SK-N-SH (cell line): ENCODE measurements around the gene ZBED5. TPM values are rescaled to one million over a fixed set of nuclear protein-coding genes. Genes with fewer than 3 reads are reported as not detected.

Experiments
- CTCF ChIA-PET: fragments of 300-600, 350-600 bp; formaldehyde crosslinking; extraction: SDS; loops from one replicate; lab custom pipeline; 2021; lab: Yijun Ruan, JAX
- POLR2A ChIA-PET: fragments of 350-600 bp; sonication (Branson Sonifier 250); formaldehyde crosslinking; extraction: SDS; loops from one replicate; lab custom pipeline; 2020; ENCODE audit warnings: antibody characterized with exemption, inconsistent platforms; lab: Yijun Ruan, JAX
- DNase-seq: peaks from one replicate; pipeline ENCODE4 v3.0.0; 2012
- H2AFZ ChIP-seq: fragments of 200-600 bp; sonication (generic); 2 replicates; pipeline ENCODE4 v1.8.1; 2016; ENCODE audit warnings: antibody characterized with exemption, mild to moderate bottlenecking, low read depth
- H3F3A ChIP-seq: fragments of 200-600 bp; sonication (generic); replicated peaks from 2 replicates; pipeline ENCODE3; 2016; ENCODE audit warnings: antibody characterized with exemption, mild to moderate bottlenecking; ENCODE audit not compliant: insufficient read depth
- H3K27ac ChIP-seq, 2 experiments: fragments of 200-500 bp in 1 of 2; fragments of 200-600 bp in 1 of 2; sonication (Bioruptor generic) in 1 of 2; sonication (generic), shearing (Covaris generic) in 1 of 2; 2 replicates each; pipeline versions ENCODE4 v1.5.1 to v1.6.1; 2014 to 2016; ENCODE audit warnings: low read depth in 2 of 2, inconsistent platforms in 1 of 2, low read length in 1 of 2, mild to moderate bottlenecking in 1 of 2, mixed read lengths in 1 of 2
- H3K27me3 ChIP-seq: fragments of 200-600 bp; sonication (generic), shearing (Covaris generic); 2 replicates; pipeline ENCODE4 v1.6.1; 2016; ENCODE audit warnings: mixed run types; ENCODE audit not compliant: insufficient read depth
- H3K36me3 ChIP-seq, 2 experiments: fragments of 200-500 bp in 1 of 2; fragments of 200-600 bp in 1 of 2; sonication (Bioruptor generic) in 1 of 2; sonication (generic) in 1 of 2; replicated peaks in 1 of 2; 2 replicates each; pipeline versions ENCODE3 to v1.5.1; 2014 to 2016; ENCODE audit warnings: low read length in 1 of 2, mild to moderate bottlenecking in 1 of 2; ENCODE audit not compliant: insufficient read depth in 2 of 2, control insufficient read depth in 1 of 2
- H3K4me1 ChIP-seq, 2 experiments: fragments of 200-500 bp in 1 of 2; fragments of 200-600 bp in 1 of 2; sonication (Bioruptor generic) in 1 of 2; sonication (generic), shearing (Covaris generic) in 1 of 2; 2 replicates each; pipeline versions ENCODE4 v1.5.1 to v1.6.1; 2014 to 2016; ENCODE audit warnings: low read depth in 1 of 2, low read length in 1 of 2, mixed run types in 1 of 2; ENCODE audit not compliant: insufficient read depth in 2 of 2, control insufficient read depth in 1 of 2
- H3K4me2 ChIP-seq: fragments of 200-600 bp; sonication (generic), shearing (Covaris generic); 2 replicates; pipeline ENCODE4 v1.6.1; 2017; ENCODE audit warnings: mixed run types
- H3K4me3 ChIP-seq, 2 experiments: fragments of 200-500 bp in 1 of 2; fragments of 200-600 bp in 1 of 2; sonication (Bioruptor generic) in 1 of 2; sonication (generic), shearing (Covaris generic) in 1 of 2; 2 replicates each; pipeline versions ENCODE4 v1.5.1 to v1.8.1; 2014 to 2016; ENCODE audit warnings: low read depth in 2 of 2, inconsistent platforms in 1 of 2, low read length in 1 of 2, mild to moderate bottlenecking in 1 of 2, mixed read lengths in 1 of 2, moderate library complexity in 1 of 2
- H3K79me2 ChIP-seq: fragments of 200-600 bp; sonication (generic); 2 replicates; pipeline ENCODE4 v1.8.1; 2017; ENCODE audit warnings: mild to moderate bottlenecking; ENCODE audit not compliant: insufficient read depth
- H3K9ac ChIP-seq: fragments of 200-600 bp; sonication (generic); 2 replicates; pipeline ENCODE4 v1.6.1; 2017; ENCODE audit warnings: mixed run types
- H3K9me2 ChIP-seq: fragments of 200-600 bp; sonication (generic); 2 replicates; pipeline ENCODE4 v1.6.1; 2017; ENCODE audit warnings: mixed run types
- H3K9me3 ChIP-seq: fragments of 200-600 bp; sonication (generic); 2 replicates; pipeline ENCODE4 v1.6.1; 2017; ENCODE audit warnings: mixed run types, mild to moderate bottlenecking, moderate library complexity
- H4K20me1 ChIP-seq: fragments of 200-600 bp; sonication (generic); 2 replicates; pipeline ENCODE4 v1.6.1; 2017; ENCODE audit warnings: mild to moderate bottlenecking, mixed run types; ENCODE audit not compliant: insufficient read depth
- CHD2 ChIP-seq: fragments of 150-350 bp; IDR thresholded peaks from 2 replicates; pipeline ENCODE4 v1.6.1; 2018; ENCODE audit warnings: low read length; ENCODE audit not compliant: partially characterized antibody
- CTCF ChIP-seq: fragments of 200-600 bp; sonication (generic); IDR thresholded peaks from 2 replicates; pipeline ENCODE4 v1.6.1; 2017; ENCODE audit warnings: antibody characterized with exemption, mild to moderate bottlenecking, moderate library complexity
- ELF1 ChIP-seq: IDR thresholded peaks from 2 replicates; pipeline ENCODE4 v1.4.0; 2012
- EZH2phosphoT487 ChIP-seq: fragments of 200-600 bp; sonication (generic); IDR thresholded peaks from 2 replicates; pipeline ENCODE4 v1.6.1; 2017; ENCODE audit warnings: low read depth, mixed run types, mild to moderate bottlenecking, antibody characterized with exemption, moderate library complexity, borderline replicate concordance
- FOXJ3 ChIP-seq: sonication (generic); formaldehyde crosslinking; IDR thresholded peaks from 2 replicates; pipeline ENCODE4 v1.5.1; 2020; ENCODE audit warnings: mild to moderate bottlenecking, missing genetic modification reagents
- IRF3 ChIP-seq: fragments of 150-350 bp; IDR thresholded peaks from 2 replicates; pipeline ENCODE4 v1.6.1; 2016; ENCODE audit warnings: mild to moderate bottlenecking, low read depth, low read length
- JUND ChIP-seq: IDR thresholded peaks from 2 replicates; pipeline ENCODE4 v1.4.0; 2012
- MAX ChIP-seq: IDR thresholded peaks from 2 replicates; pipeline ENCODE4 v1.4.0; 2012; ENCODE audit warnings: low read depth
- MEF2A ChIP-seq: IDR thresholded peaks from 2 replicates; pipeline ENCODE4 v1.4.0; 2012; ENCODE audit warnings: low read depth, borderline replicate concordance
- MXI1 ChIP-seq: IDR thresholded peaks from 2 replicates; pipeline ENCODE4 v1.6.1; 2012; ENCODE audit warnings: mild to moderate bottlenecking, low read depth, low read length, improper control_type of control experiment
- NFIC ChIP-seq: IDR thresholded peaks from 2 replicates; pipeline ENCODE4 v1.4.0; 2012; ENCODE audit warnings: borderline replicate concordance
- PBX3 ChIP-seq: IDR thresholded peaks from 2 replicates; pipeline ENCODE4; 2012
- POLR2AphosphoS5 ChIP-seq: IDR thresholded peaks from 2 replicates; pipeline ENCODE4 v1.6.1; 2012; ENCODE audit warnings: low read depth, low read length
- RAD21 ChIP-seq: IDR thresholded peaks from 2 replicates; pipeline ENCODE4 v1.6.1; 2012; ENCODE audit warnings: mild to moderate bottlenecking, low read length
- RCOR1 ChIP-seq: fragments of 150-350 bp; IDR thresholded peaks from 2 replicates; pipeline ENCODE4 v1.6.1; 2017; ENCODE audit warnings: antibody characterized with exemption, low read length
- RFX5 ChIP-seq: IDR thresholded peaks from 2 replicates; pipeline ENCODE4 v1.6.1; 2012; ENCODE audit warnings: mild to moderate bottlenecking, improper control_type of control experiment, low read length
- SIN3A ChIP-seq: IDR thresholded peaks from 2 replicates; pipeline ENCODE4 v1.6.1; 2012; ENCODE audit warnings: low read depth, mild to moderate bottlenecking, low read length, moderate library complexity, borderline replicate concordance
- TAF1 ChIP-seq: IDR thresholded peaks from 2 replicates; pipeline ENCODE4 v1.6.1; 2012; ENCODE audit warnings: low read depth, mild to moderate bottlenecking, low read length, moderate library complexity, borderline replicate concordance
- TEAD4 ChIP-seq: IDR thresholded peaks from 2 replicates; pipeline ENCODE4 v1.4.0; 2012; ENCODE audit warnings: mild to moderate bottlenecking, borderline replicate concordance; ENCODE audit not compliant: insufficient read depth
- USF1 ChIP-seq: IDR thresholded peaks from 2 replicates; pipeline ENCODE4 v1.4.0; 2012; ENCODE audit warnings: low read depth, borderline replicate concordance
- YY1 ChIP-seq: IDR thresholded peaks from 2 replicates; pipeline ENCODE4 v1.4.0; 2012; ENCODE audit warnings: low read depth, mild to moderate bottlenecking
- ZBTB33 ChIP-seq: IDR thresholded peaks from 2 replicates; pipeline ENCODE4 v1.4.0; 2012; ENCODE audit warnings: low read depth, borderline replicate concordance
- WGBS: methylation state at CpG from one replicate; pipeline ENCODE4 v1.1.6; 2017; ENCODE audit warnings: low lambda C conversion rate; 5-methylcytosine and 5-hydroxymethylcytosine counted together
- polyA plus RNA-seq, 3 experiments: library from polyadenylated mRNA; depleted of rRNA; stranded (reverse); fragments of >200 nt; gene quantifications; 2 replicates each; pipeline ENCODE4 v1.2.3, GENCODE V29; 2012

Gene ZBED5
- polyA plus RNA-seq, 1 of the 3 experiments (the other 2 are of a cell fraction): 23.5 TPM

- TF ChIP-seq TEAD4: no peak
- no peak for TF ChIP-seq FOXJ3
These were observed 8.0 kb upstream of the ZBED5 start (continued) for GRCh38 chr11:10865837-10866270.

- ChIA-PET CTCF (no interaction called here), POLR2A (no interaction called here)
- no peak overlapping the region for H3K4me2 ChIP-seq
These were observed 6.8 kb upstream of the ZBED5 start for GRCh38 chr11:10864688-10865087.

More at GRCh38 chr11:10864688-10865087, 6.8 kb upstream of the ZBED5 start:
- Histone ChIP-seq H3K4me1 (peaks cover 6% of the 10 kb centered on the region in 2 experiments; a peak in 3 of 4 replicates), H3K4me3 (no peak overlapping the region), H4K20me1 (no peaks in the 10 kb centered on the region), H3K36me3 (no peaks in the 10 kb centered on the region)
- no peak for DNase-seq
- WGBS: 74% methylated on average over 2 of the region's 2 CpGs
- TF ChIP-seq MEF2A: no peak
- TF ChIP-seq CHD2: no peak
- no peak for TF ChIP-seq IRF3
- no peak for TF ChIP-seq TAF1
- no peak for TF ChIP-seq RCOR1
- no peak for TF ChIP-seq SIN3A
- TF ChIP-seq EZH2phosphoT487: no peak
- no peak for TF ChIP-seq CTCF
- no peak for TF ChIP-seq RAD21
- TF ChIP-seq MAX: no peak
- TF ChIP-seq JUND: no peak
- no peak for TF ChIP-seq PBX3
- TF ChIP-seq ELF1: no peak
- TF ChIP-seq MXI1: no peak
- no peak for TF ChIP-seq YY1
- TF ChIP-seq NFIC: no peak
- no peak for TF ChIP-seq POLR2AphosphoS5
- TF ChIP-seq RFX5: no peak
- TF ChIP-seq ZBTB33: no peak
- TF ChIP-seq USF1: no peak
- TF ChIP-seq, all 33 proteins: peak for 0
- Histone ChIP-seq H2AFZ (no peak overlapping the region), H3K27me3 (no peaks in the 10 kb centered on the region), H3K27ac (peak overlapping the region in 1 of 2 experiments; percentile 16; a peak in 1 of 4 replicates), H3K9me3 (no peaks in the 10 kb centered on the region), H3F3A (peaks cover 19% of the 10 kb centered on the region), H3K79me2 (peaks cover 14% of the 10 kb centered on the region), H3K9me2 (no peaks in the 10 kb centered on the region), H3K9ac (no peak overlapping the region)
